T-helper 9 cell (primary cell): ENCODE measurements around the gene TMEM51.

Source experiments
- DNase-seq: peaks from one replicate; pipeline ENCODE4 v3.0.0-alpha.2; 2020

TMEM51 gene

DNA sequence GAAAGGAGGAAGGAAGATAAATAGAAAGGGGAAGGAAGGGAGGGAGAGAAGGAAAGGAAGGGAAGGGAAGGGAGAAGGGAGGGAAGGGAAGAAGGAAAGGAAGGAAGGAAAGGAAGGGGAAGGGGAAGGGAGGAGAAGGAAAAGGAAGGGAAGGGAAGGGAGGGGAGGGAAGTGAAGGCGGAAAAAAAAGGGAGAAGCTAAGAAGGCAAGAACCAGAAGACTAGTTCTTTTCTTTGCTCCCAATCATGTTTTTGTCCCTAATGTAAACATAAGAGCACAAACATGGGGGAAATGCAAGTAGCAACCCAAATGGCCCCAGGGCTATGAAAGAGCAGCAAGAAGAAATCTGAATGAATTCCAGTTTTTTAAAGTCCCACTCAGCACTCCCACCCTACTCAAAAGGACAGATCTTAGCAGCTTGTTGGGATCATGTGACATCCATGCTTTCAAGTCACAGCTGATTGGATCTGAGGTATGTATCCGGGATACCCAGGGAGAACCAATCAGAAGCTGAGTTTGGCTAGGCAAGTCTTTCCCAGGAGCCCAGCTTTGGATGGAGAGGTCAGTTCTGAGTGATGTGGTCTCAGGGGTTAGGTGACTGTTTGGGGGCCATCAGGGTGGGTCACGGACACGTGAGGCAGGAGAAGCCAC, 69.2 kb downstream of the TMEM51 start:
- DNase-seq, result no peak

DNA sequence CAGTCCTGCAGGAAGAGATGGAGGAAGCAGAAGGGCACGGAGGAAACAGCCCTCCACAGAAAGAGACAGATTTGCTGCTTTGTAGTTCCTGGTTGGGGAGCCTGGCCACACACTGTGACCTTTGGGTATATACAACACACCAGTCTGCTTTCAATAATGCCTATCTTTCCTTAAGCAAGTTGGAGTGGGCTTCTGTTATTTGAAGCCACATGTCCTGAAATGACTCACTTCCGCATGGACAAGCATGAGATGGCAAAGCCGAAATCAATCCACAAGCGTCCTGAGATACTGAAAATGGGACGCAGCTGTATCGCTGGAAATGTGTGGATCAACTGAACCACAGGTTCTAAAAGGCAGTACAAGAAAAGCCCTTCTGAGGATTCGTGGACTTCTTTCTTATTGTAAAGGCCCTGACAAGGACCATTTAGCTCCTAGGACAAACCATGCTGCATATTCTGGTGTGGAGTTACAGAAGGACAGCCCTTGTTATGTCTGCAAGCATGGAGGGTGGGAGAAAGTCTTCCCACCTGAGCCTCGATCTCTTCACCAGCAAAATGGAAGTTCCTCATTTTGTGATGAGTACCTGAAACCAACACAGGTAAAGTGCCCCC, 70.8 kb downstream of the TMEM51 start:
- no peak for DNase-seq

DNA sequence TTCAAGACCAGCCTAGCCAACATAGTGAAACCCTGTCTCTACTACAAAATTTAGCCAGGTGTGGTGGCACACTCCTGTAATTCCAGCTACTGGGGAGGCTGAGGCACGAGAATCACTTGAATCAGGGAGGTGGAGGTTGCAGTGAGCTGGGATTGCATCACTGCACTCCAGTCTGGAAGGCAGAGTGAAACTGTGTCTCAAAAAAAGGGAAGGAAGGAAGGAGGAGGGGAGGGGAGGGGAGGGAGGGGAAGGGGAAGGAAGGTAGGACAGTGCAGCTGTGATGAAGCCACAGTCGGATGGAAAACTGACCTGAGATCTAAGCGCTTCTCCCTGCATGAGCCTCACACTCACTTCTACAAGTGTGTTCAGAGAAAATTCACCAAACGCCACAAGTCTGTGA, 71.4 kb downstream of the TMEM51 start:
- DNase-seq, result no peak

DNA sequence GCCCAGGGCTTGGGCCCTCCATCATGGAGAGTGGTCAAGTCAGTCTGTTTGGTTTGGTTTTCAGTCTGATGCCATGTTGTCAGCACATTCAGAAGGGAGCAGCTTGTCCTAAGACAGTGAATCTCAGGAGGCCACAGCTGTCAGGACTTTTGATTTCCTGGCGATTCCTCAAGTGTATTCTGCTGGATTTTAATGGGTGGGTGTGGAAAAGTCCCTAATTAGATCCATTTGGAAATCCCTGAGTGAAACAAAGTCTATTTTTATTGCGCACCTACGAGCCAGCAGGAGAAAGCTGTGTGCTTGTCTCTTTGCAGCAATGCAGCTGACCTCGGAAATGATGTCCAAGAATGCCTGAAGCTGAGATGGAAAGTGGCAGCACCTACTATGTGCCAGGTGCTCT, 71.9 kb downstream of the TMEM51 start:
- DNase-seq, result no peak

DNA sequence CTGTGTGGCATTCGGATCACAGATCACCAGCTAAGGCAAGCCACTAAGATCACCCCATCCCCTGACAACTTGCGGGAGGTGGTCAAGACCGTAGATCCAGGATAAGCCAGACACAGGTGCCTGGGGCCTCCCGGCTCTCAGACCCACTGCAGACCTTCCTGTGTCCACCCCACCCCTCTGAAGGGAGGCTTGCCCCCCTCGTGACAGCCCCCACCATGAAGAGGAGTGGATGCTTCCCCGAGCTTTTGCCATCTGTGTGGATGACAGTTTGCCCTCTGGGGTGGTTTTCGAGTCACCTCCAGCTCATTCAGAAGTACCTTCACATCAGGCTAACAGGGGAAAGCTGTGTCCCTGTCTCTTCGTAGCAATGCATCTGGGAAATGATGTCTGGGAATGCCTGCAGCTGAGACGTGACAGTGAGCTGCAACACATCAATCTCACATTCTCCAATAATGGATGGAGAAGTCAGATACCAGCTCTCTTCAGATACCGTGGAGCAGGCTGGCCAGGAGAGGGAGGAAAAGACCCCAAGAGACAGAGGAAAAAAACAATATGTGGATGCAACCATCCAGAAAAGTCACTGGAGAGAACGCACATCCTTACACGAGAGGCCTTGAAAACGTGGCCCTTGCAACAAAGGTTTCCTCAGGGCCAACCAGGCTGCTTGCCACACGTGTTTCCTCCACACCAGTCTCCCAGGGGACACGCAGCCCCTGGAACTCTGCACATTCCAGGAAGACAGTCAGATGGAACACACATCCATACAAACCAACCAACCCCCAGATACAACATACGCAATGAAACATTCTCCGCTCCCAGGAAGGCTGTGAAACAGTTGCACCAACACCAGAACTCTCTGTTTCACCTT, 73.1 kb downstream of the TMEM51 start:
- no peak for DNase-seq

DNA sequence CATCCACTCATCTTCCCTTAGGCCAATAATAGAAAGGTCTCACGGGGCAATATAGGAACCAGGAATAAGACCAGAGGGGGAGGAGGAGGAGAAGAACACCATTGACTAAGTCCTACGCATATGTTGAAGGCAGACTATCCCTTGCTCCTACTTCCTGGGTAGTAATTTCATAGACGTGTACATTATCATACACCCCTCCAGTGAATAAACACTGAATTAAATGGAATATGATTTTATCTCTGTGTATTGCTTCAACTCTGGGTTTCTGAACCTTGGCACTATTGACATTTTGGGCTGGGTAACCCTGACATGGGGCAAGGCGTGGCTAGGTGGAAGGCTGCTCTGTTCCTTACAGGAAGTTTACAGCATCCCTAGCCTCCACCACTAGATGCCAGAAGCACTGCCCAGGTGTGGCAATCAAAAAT, 76.2 kb downstream of the TMEM51 start:
- no peak for DNase-seq

DNA sequence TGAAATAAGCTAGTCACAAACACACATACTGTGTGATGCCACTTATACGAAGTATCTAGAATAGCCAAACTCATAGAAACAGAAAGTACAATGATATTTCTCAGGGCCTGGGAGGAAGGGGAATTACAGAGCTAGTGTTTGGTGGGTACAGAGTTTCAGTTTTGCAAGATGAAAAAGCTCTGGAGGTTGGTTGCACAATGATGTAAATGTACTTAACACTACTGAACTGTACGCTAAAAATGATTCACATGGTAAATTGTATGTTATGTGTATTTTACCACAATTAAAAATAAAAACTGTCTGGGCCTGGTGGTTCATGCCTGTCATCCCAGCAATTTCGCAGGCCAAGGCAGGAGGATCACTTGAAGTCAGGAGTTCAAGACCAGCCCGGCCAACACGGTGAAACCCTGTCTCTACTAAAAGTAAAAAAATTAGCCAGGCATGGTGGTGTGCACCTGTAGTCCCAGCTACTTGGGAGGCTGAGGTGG, 78.2 kb downstream of the TMEM51 start:
- no peak for DNase-seq

DNA sequence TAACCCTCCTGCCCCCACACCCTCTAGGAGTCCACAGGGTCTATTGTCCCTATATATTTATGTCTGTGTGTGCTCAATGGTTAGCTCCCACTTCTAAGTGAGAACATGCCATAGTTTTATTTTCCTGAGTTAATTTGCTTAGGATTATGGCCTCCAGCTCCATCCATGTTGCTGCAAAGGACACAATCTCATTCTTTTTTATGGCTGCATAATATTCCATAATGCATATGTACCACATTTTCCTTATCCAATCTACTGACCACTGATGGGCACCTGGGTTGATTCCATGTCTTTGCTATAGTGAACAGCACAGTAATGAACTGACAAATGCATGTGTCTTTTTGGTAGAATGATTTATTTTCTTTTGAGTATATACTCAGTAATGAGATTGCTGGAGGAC, 80.1 kb downstream of the TMEM51 start:
- no peak for DNase-seq

DNA sequence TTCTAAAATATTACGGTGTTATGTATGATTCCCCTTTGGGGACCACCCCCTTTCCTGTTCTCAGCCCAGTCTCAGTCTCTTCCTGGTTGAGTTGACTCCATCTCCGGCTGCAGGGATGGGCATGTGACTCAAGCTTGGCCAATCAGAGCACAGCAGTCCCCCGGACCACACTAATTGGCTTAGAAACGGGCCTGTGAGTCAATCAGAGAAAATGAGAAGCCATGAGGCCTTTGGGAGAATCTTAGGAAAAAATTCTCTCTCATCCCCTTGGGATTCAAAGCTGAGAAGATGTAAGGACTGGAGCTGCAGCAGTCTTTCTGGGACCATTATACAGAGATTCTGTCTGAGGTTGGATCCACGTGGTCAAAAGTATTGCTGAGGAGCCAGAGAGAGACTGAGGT, 82.8 kb downstream of the TMEM51 start:
- DNase-seq, result no peak

DNA sequence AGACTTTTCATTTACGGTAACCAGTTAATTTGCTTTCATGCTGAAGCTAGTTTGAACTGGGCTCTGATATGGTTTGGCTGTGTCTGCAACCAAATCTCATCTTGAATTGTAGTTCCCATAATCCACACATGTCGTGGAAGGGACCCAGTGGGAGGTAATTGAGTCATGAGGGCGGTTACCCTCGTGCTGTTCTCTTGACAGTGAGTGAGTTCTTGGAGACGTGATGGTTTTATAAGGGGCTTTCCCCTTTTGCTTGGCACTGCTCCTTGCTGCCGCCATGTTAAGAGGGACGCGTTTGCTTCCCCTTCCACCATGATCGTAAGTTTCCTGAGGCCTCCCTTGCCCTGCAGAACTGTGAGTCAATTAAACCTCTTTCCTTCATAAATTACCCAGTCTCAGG, 83.2 kb downstream of the TMEM51 start:
- no peak for DNase-seq

DNA sequence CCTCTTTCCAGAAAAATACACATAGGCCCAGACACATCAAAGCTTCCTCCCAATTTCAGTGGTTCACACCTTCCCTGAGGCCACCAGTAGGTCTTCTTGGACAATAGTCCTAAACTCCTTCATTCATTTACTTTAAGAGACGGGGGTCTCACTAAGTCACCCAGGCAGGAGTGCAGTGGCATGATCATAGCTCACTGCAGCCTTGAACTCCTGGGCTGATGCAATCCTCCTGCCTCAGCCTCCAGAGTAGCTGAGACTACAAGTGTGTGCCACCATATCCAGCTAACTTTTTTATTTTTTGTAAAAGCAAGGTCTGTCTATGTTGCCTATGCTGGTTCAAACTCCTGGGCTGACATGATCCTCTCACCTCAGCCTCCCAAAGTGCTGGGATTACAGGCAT, 85.2 kb downstream of the TMEM51 start:
- no peak for DNase-seq

DNA sequence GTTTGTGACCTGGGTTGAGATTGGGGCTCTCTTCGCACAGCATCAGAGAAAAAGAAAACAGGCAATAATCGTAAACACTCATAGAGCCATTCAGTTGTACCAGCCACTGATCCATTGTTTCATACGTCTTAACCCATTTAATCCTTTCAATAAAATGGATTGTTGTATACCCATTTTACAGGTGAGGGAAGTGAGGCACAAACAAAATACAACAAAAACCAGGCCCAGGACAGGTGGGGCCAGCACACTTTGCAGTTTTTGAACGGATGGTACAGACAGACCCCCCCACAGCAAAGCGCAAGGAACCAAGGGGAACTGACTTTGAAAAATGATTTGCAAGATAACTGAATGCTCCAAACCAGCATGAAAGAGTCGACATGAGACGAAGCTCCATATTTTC, 89.2 kb downstream of the TMEM51 start:
- DNase-seq, result no peak

DNA sequence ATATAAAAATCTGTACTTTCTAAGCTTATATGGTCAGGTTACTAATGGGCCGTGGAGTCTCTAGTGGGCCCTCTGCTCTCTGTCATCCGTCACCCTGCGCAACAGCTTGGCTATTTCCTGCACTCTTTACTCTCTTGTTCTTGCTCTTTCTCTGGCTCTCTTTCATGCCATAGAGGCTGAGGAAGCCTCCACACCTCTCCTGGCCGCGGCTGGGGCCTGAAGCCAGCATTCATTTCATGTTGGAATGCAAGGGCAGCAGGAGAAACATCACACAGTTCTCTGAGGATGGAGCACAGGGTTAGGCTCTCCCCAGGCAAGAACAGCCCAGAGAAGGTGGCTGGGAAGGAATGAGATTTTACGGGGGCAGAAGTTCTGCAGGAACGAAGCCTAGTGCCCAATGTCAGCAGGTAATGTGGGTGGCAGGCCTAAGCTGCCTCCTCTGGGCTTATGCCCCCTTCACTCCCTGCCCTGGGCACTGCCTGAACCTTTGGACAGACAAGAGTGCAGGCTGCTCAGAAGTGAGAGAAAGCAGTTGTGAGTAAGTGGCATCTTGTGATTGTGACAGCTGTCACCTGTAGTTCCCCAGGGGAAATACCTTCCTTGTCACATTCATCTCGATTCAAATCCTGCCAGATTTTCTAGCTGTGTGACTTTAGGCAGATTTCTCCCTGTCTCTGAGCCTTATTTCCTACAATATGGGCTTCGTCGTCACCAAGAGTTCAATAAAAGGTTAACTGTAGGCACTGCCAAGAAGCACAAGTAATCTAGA, 89.9 kb downstream of the TMEM51 start:
- DNase-seq, result no peak

DNA sequence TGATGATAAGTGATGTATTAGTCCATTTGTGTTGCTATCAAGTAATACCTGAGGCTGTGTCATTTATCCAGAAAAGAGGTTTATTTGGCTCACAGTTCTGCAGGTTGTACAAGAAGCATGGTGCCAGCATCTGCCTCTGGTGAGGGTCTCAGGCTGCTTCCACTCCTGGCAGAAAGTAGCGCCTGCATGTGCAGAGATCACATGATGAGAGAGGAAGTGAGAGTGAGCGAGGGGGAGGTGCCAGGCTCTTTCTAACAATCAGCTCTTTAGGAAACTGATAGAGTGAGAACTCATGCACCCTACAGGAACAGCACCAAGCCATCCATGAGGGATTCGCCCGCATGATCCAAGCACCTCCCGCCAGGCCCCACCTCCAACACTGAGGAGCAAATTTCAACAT, 91.3 kb downstream of the TMEM51 start:
- no peak for DNase-seq

DNA sequence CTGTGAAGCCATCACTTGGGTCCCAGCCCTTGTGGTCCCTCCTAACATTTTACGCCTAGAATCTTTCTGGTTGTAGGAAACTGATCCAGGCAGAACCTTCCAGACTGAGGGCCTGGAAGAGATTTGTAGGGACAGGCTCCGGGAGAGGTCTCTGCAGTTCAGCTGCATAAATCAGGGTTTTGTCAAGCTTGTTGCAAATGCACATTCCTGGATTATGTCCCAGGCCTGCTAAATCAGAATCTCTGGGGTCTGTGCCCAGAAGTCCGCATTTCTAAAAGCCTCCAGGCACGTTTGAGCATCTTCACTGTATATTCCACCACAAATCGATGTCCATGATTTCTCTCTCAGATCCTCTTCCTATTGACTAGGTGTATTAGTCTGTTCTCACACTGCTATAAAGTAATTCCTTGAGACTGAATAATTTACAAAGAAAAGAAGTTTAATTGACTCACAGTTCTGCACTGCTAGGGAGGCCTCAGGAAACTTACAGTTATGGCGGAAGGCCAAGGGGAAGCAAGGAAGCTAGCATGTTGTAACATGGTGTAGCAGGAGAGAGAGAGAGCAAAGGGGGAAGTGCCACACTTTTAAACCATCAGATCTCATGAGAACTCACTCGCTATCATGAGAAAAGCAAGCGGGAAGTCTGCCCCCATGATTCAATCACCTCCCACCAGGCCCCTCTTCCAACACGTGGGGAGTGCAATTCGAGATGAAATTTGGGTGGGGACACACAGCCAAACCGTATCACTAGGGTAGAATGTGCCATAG, 92.2 kb downstream of the TMEM51 start:
- DNase-seq, result no peak

DNA sequence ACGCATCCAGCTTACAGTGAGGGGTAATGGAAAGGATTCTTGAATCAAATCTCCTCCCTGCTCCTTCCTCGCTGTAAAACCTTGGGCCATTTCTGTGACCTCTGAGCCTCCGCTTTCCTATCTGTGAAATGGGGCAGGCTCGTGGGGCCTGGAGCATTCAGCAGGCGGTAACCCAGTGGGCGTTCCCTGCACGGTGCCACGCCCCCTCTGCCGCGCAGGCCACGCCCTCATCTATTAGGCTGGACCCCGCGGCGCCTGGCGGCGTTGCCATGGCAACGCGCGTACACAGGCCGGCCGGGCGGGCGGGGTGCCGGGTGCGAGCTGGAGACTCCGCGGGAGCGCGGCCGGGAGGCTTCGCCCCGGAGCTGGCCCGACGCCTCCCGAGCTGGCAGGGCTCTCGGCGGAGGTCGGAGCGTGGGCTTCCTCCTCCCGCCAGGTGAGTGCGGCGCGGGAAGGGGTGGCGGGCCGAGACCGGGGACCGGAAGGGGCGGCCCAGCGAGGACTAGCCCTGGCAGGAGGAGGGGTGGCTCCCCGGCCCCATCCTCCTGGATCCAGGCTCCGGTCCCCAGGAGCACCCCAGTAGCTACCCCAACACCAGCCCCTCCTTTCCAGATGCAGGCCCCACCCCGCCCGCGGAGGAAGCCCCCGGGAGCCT, 93.5 kb downstream of the TMEM51 start, which contains the start of gene FHAD1:
Gene FHAD1, plus strand, starts transcription at position 264 of the 655 bp plus-strand sequence. CDS start 4,562 bp downstream, outside the sequence.
- peak; percentile 18 for DNase-seq

DNA sequence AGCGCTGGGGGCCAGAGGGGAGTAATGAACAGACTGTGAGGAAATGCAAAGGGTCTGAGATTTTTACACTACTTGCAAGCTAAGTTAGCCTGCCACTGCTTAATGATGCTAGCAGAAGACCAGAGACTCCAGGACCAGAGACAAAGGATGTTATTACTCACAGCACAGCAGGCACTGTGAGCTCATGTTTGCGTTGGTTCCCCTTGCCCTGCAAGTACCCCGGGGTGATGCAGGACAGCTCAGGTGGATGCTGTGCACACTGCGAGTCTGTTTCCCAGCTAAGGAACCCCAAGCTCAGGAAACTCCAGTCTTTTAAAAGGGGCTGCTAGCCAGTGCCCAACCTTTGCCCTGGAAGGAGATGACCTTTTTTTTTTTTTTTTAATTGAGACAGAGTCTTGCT, 94.7 kb downstream of the TMEM51 start:
- no peak for DNase-seq

DNA sequence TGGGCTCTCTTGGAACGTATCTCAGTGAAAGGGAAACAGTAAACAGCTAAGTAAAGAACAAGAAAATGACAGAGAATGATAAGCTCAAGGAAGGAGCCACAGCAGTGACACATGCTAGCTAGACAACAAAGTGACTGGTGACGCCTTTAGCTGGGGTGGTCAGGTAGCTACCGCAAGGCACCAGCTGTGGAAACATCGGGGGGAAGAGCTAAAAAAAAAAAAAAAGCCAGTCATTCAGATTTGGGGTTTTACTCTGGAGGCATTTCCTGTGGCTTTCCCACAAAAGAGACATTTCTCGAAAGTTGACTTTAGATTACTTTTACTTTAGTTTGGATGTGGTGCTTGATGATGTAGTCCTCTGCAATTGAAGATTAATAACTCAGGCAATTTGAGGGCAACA, 95.5 kb downstream of the TMEM51 start:
- DNase-seq, result peak; percentile 9

DNA sequence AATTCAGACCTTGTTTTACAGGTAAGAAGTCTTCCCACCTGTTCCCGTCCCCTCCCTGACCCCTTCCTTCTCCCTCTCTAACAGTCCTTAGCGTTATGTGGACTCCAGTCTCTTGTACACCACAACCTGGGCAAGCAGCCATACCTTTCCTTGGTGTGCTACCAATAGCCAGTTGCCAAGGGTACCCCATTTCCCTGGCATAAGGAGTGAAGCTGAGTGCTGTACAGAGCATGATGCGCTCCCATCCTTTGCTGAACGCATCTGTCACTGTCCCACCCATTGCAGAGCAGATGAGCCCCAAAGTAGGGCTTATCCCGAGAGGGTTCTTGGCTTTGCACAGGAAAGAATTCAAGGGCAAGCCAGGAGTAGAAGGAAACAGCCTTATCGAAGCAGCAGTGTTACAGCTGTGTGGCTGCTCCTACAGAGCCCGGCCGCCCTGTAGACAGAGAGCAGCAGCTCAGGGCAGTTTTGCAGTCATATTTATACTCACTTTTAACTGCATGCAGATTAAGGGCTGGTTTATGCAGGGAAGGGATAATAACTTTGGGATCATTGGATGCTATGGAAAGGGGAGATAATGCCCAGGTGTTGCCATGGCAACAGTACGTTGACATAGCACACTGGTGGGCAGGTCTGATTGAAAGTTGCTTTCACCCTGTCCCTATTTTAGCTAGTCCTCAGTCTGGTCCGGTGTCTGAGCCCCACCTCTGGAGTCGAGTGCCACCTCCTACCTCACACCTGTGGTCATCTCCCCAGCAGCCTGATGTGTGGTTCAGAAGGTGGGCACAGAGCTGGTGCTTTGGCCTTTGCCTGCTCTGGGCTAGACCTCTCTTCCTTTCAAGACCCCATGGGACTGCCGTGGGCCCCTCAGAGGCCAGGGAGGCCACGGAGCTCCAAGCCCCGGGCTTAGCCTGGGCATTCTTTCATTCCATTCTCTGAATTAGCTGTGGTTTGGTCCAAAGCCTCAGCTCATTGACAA, 98.6 kb downstream of the TMEM51 start:
- DNase-seq, result no peak

DNA sequence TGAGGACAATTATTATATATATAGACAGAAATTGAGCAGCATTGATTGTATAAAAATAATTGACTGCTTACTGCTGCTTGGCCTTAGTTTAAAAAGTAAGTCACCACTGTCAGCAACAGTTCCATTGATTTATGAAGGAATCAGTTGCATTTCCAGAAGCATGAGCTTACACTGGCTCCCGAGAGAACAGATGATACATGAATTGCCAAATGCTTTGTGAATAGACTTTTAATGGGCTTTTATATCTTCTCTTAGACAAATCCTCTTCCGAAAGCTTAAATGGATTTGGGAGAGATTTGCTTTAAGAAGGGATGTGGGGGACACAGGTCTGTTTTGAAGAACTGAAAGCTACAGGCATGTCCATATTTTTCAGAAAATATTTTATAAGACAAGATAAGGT, 101.0 kb downstream of the TMEM51 start:
- no peak for DNase-seq
